Measurements from ENCODE around the gene SLC25A38.
"Not testable (repeated sequence)": the region's sequence is repeated elsewhere in the genome, so short reads cannot be mapped to it uniquely, and the experiment has no call there.

The SLC25A38 gene

DNA sequence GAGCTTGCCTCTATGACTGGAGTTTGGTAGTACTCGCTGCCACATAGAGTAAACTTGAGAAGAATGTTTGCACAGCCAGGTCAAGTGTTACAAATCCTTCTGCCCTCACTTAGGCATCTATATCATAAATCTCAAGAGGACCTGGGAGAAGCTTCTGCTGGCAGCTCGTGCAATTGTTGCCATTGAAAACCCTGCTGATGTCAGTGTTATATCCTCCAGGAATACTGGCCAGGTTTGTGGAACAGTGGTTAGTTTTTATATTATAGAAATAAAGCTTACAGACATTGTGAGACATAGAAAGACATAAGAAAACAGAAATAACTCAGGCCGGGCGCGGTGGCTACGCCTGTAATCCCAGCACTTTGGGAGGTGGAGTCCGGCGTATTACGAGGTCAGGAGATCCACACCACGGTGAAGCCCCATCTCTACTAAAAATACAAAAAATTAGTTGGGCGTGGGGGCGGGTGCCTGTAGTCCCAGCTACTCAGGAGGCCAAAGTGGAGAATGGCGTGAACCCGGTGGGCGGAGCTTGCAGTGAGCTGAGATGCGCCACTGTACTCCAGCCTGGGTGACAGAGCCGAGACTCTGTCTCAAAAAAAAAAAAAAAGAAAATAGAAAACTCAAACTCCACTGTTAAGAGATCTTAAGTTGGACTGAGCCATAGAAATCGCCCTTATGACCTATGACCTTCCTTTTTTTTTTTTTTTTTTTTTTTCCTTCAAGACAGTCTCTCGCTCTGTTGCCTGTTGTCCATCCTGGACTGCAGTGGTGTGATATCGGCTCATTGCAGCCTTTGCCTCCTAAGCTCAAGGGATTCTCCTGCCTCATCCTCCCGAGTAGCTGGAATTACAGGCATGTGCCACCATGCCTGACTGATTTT, 25.6 kb downstream of the SLC25A38 start:
- no peak for DNase-seq

GRCh38 chr3:39409514-39410136, 26.5 kb downstream of the SLC25A38 start:
- DNase-seq: no peak

GRCh38 chr3:39410893-39411292, 27.7 kb downstream of the SLC25A38 start:
- DNase-seq: no peak

GRCh38 chr3:39412668-39413260, 29.6 kb downstream of the SLC25A38 start:
- no peak for DNase-seq

- DNase-seq: no peak
Observed at GRCh38 chr3:39413691-39414420, 30.7 kb downstream of the SLC25A38 start.

GRCh38 chr3:39414421-39414907, 31.3 kb downstream of the SLC25A38 start:
- no peak for DNase-seq

GRCh38 chr3:39415302-39415701, 32.1 kb downstream of the SLC25A38 start:
- not testable (repeated sequence) for DNase-seq

DNA sequence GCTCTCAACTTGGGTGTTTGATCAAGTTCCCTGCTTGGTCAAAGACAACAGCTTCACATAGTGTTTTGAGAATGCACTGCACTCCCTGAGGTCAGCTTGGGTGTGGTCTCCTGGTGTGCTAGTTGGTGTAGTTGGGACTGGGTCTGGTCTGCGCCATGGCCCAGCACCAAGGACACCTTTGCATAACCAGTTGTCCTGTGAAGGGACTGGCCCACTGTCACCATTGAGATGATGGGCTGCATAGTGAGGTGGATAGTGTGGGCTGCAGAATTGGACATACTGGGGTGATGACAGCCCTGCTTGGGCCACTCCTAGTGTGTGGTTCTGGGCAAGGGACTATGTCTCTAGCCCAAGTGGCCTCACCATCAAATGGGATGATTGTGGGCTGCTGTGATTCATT, 32.8 kb downstream of the SLC25A38 start:
- DNase-seq: no peak

GRCh38 chr3:39416998-39417397, 33.8 kb downstream of the SLC25A38 start:
- not testable (repeated sequence) for DNase-seq

- DNase-seq: not testable (repeated sequence)
Observed at GRCh38 chr3:39418556-39419225, 35.5 kb downstream of the SLC25A38 start.

DNA sequence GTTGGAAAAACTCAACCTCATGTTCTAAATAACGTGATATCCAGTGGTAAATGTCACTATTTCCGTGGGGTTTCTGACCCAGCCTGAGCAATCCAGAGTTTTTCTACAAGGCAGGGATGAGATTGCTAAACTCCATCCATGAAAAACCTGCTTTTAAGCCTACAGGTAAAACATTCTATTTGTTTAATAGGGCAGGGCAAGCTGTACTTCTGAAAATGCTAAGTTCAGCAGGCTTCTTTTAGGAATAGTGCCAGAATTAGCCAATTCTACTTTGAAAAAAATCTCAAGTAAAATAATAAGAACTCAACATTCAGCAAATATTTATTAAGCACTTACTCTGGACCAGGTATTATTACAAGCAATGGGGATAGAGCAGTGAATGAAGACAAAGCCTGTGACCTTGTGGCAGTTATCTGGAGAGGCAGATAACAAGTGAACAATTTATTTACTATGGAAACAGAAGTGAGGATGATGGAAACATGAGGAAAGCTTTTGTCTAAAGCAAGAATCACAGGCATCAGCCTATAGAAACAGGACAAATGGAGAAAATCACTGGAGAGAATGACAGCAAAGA, 36.7 kb downstream of the SLC25A38 start:
- DNase-seq: no peak

DNA sequence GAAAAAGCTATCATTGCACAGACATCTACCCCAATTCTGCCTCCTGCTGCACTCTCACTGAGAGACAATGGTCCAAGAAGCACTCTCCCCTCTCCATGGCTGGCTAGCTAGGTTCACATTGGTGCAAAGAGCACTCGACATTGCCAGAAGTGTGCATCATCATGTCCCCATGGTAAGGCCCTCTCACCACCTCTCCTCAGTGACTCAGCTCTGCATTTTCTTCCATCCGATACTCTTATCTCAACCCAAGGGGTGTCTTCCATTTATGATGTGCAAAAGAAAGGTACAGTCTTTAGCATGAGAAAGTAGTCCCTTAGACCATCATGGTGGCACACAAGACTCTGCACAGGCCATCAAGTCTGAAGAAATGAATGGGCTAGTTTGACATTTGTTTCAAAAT, 37.4 kb downstream of the SLC25A38 start:
- no peak for DNase-seq

GRCh38 chr3:39423436-39423970, 40.3 kb downstream of the SLC25A38 start:
- no peak for DNase-seq

GRCh38 chr3:39426312-39426711, 43.1 kb downstream of the SLC25A38 start:
- no peak for DNase-seq

GRCh38 chr3:39427506-39427905, 44.3 kb downstream of the SLC25A38 start:
- DNase-seq: no peak

GRCh38 chr3:39428745-39429201, 45.6 kb downstream of the SLC25A38 start:
- DNase-seq: no peak

- DNase-seq: no peak
Observed at GRCh38 chr3:39429466-39429865, 46.3 kb downstream of the SLC25A38 start.

- no peak for DNase-seq
Observed at GRCh38 chr3:39432342-39432741, 49.2 kb downstream of the SLC25A38 start.

GRCh38 chr3:39433642-39434041, 50.5 kb downstream of the SLC25A38 start:
- no peak for DNase-seq

GRCh38 chr3:39434574-39434973, 51.4 kb downstream of the SLC25A38 start:
- no peak for DNase-seq

- DNase-seq: no peak
Observed at GRCh38 chr3:39435006-39435748, 52.0 kb downstream of the SLC25A38 start.
